GDM1 (cell line): ENCODE data around the gene SLC39A13.

Experiments
- DNase-seq: peaks from one replicate; lab custom pipeline; 2025; lab: John Stamatoyannopoulos, UW

Gene SLC39A13

GRCh38 chr11:47403135-47403534 lies 5.3 kb upstream of the SLC39A13 start:
- no peak for DNase-seq

DNA sequence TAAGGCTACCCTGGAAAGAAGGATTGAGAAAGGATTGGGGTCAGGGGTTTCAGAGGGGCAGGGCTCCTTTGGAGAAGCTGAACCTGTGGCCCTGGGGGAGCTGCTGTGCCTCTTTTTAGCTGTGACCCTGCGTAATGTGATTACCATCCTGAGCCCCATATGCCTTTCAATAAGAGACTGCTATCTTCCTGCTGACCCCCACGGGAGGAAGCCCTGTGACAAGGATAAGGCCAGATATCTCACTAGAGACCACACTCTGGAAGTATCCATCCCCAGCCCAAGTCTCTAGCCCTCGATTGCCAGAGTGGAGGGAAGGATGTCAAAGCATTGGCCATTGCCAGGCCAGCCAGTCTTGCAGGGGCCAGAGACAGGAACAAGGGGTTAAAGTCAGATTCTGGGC lies 4.8 kb upstream of the SLC39A13 start:
- DNase-seq = no peak

DNA sequence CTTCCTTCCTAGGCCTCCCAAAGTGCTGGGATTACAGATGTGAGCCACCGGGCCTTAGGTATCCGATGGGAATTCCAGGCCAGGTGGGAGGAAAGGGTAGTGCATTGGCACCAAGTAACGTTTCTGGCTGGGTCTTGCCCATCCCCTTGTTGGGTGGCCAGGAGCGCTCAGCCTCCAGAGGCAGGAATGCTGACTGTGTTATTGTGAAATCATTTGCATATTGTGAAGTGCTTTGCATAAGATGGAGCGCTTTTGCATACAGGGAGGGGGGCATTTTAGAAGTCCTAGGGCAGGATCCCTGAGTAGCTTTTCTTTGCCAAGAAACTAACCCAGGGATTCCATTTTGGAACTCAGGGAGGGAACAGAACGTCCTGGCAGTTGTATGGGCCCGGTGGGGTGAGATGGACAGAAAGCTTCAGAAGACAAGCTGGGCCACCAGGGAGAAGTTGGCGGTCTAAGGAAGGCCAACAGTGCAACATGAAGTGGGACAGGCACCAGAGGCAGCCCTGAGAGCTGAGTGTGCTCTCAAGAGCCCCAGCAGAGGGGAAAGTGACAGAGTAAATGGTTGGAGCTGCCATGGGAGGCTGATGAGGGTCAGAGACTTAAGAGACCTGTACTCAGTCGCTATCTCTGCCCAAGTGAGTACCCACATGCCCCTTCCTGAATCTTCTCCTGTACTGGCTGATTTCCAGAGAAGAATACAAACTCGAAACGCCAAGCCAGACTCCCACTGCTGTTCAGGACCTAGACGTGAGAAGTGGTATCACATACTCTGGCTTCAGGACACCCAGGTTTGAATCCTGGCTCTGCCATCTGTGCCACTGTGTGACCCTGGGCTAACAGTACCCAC lies 1.3 kb upstream of the SLC39A13 start:
- no peak for DNase-seq

- DNase-seq = no peak
These were observed 429 bp downstream of the SLC39A13 start for GRCh38 chr11:47408598-47409439.

- DNase-seq = no peak
These were observed 1.3 kb downstream of the SLC39A13 start for GRCh38 chr11:47409440-47410369.

DNA sequence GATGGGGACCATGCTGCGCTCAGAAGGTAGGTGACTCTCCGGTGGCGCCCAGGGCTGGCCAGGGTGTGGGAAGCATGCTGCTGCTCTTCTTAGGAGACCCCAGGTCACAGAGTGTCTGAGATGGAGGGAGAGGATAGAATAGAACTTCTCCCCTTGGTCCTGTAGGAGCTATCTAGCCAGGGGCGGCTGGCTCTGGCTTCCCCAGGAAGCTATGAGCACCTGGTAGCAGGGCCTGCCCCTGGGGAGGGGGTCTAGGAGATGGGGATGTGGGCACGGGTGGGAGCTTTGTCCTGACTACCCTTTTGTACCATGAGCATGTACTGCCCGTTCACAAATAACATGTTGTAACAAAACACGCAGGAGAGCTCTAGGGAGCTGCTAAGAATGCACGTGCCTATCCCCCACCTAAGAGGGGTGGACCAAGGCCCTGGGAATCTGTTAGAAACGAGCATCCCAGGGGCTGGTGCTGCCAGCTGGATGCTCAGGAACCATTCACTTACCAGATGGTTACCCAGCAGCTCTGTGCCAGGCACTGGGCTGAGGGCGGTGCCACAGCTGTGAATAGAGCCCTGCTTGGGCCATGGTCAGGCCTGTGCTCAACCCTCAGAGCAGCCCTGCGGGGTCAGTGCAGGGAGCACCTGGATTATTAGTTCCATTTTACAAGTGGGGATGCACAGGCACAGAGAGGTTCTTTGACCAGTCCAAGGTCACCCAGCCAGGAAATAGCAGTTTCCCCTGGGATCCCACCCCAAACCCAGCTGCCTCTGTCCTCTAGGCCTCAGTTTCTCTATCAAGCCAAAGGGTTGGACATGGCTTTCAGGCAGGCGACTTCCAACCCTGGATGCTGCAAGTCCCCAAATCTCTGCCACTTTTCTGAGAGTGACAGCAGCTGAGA lies 2.2 kb downstream of the SLC39A13 start:
- no peak for DNase-seq

DNA sequence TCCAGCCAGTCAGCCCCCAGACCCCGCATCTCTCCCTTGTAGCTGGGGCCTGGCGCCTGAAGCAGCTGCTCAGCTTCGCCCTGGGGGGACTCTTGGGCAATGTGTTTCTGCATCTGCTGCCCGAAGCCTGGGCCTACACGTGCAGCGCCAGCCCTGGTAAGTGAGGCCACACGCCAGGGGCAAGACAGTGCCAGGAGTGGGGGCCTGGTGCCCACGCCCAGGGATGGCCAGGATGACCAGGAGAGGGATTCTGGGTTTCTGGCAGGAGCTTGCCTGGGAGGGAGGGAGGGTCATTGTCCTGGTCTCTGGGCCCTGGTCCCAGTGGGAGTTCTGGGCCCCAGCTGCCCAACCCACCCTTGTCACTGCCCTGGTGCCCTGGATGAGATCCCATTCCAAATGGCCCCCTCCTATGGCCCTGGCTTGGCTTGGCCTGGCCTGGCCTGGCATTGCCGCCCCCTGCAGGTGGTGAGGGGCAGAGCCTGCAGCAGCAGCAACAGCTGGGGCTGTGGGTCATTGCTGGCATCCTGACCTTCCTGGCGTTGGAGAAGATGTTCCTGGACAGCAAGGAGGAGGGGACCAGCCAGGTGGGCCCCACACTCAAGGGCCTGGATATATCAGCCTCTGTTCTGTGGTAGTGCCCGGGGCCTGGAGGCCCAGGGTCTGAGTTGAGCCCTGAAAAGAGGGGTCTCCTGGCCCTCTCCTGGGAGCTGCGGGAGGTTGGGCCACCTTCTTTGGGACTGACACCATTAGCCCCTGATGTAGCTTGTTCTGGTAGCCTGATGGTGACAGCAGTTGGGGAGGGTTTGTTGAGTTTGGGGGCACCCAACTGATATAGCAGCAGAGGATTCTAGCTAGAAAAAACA lies 3.7 kb downstream of the SLC39A13 start:
- peak; percentile 30 for DNase-seq

GRCh38 chr11:47413351-47413750 lies 5.0 kb downstream of the SLC39A13 start:
- DNase-seq = no peak

DNA sequence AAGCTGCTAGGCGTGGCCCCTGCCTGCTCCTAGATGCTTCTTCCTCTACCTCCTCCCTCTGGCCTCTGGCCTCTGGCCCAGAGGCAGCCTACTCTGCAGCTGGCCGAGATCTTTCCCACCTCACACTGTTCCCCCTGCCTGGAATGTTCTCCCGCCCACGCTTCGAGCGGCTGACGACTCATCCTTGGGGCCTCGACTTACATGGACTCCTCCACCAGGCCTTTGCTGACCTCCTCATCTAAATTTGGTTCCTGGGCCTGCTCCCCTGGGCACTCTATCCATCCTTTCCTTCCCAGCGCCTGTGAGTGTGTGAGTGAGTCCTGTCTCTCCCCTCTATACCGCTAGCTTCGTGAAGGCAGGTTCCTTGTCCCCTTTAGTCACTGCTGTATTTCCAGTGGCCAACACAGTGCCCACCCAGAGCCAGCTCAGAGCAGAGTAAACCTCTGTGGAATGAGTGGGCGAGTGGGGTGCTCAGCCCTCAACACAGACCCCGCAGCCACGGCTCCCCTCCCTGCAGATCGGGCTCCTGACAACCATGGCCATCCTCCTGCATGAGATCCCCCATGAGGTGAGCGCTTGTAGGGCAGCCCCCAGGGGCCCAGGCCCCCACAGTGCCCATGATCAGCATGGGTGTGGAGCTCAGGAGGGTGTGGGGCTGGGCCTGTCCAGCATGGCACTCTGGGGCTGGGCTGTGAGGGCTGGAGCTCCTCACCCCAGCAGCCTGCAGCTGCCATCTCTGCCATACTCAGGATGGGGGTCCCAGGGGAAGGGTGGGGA lies 5.7 kb downstream of the SLC39A13 start:
- no peak for DNase-seq

DNA sequence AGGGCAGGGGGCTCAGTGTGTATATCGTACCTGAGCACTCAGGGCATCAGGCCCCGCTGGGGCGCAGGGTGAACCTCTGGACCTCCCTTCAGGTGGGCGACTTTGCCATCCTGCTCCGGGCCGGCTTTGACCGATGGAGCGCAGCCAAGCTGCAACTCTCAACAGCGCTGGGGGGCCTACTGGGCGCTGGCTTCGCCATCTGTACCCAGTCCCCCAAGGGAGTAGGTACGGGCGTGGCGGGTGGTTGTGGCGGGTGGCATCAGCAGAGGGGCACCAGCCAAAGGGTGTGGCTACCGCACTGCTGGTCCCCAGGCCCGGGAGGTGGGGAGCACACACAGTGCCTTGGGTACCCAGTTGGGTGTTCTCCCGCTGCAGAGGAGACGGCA lies 6.3 kb downstream of the SLC39A13 start:
- no peak for DNase-seq

- DNase-seq = no peak
These were observed 6.9 kb downstream of the SLC39A13 start for GRCh38 chr11:47415091-47415854.

- DNase-seq = no peak
These were observed 7.6 kb downstream of the SLC39A13 start for GRCh38 chr11:47415949-47416472.

- no peak for DNase-seq
These were observed 9.3 kb downstream of the SLC39A13 start for GRCh38 chr11:47417712-47418111.

GRCh38 chr11:47418454-47419259 lies 10.3 kb downstream of the SLC39A13 start:
- DNase-seq = no peak

DNA sequence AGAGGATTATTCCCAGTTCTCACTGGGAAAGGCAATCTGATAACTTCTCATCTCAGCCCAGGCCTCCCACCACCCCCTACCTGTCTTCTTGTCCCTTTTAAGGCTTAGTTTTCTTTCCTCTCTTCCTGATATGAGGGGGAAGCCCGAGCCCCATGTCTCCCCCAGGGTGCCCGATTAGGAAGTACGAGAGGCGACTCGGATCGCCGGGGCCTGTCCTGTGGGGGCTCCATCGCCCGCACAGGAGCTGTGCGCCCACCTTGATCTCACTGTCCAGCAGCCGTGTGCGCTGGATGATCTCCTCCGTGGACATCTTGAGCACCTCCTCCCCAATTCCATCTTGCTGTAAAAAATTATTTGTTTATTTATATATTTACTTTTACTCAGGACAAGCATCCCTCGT lies 17.2 kb downstream of the SLC39A13 start:
- no peak for DNase-seq

DNA sequence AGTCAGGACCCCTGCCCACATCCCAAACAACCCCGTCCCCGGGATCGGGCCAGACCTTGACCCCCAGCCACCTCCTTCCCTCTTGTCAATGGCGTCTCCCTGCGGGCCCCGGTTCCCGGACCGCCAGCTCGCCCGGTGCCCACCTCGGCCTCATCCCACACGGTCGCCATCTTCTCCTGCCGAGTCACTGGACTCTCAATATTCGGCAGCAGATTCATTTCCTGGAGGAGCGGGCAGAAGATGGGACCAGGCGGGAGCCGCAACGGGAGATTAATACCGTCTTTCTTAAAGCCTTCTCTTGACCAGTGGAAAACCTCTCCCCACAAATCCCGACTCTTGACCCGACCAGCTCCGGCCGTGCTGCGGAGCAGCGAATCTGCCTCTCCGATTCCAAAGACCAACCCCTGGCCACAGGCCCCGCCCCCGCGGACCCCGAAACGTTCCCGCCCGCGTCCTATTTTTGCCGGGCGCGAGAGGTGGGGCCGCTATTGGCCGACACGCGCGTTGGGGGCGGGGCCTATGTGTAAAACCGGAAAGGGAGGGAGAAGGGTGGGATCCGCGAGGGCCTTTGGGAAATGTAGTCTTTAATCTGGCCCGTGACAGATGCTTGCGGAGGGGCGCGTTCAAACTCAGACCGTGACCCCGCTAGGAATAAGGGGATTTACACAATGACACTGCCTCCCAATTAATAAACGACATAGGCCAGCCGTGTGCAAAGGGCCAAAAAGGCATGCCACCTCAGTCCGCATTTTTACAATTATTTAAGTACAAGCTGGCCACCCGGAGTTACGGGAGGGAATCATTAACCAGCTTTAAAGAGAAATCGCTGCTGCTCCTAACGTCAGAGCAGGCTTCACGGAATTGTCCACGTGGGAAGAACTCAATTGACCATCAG lies 17.9 kb downstream of the SLC39A13 start, which contains the start of gene PSMC3:
PSMC3 (minus strand) TSS at position 378 of the 895 bp plus-strand sequence; CDS start at position 218, 160 bp downstream.
- peak; percentile 91 for DNase-seq
